Fibroblast of lung (primary cell): ENCODE measurements around the gene KCNQ2.

Source experiments
- CTCF ChIP-seq, 2 donors: IDR thresholded peaks in 1 of 2; conservative IDR thresholded peaks in 1 of 2; 1 replicate in 1 of 2; 2 replicates in 1 of 2; pipeline ENCODE4 v1.5.1; 2011 to 2012; ENCODE audit warnings: low read length in 2 of 2, control low read depth in 1 of 2, inconsistent platforms in 1 of 2, low read depth in 1 of 2, mild to moderate bottlenecking in 1 of 2
- EZH2 ChIP-seq: IDR thresholded peaks from 2 replicates; pipeline ENCODE4 v1.5.1; 2012; ENCODE audit warnings: low read length, control low read depth, mild to moderate bottlenecking; ENCODE audit errors: missing control alignments

GRCh38 chr20:63461104-63461763 is 11.2 kb downstream of the KCNQ2 start:
- TF ChIP-seq CTCF (conservative IDR thresholded peaks at IDR 0.05 in 1 of 2, IDR thresholded peaks at IDR 0.05 in 1 of 2; ENCODE audit: low read depth in 1 of 2, low read length in 2 of 2) (no peak), EZH2 (no peak)
